ENCODE data around the gene SBF2.
A peak's percentile ranks its signal among the peaks of the same experiment; 100 is the strongest.

Gene SBF2

GRCh38 chr11:10293423-10294289 is at the start of gene SBF2:
TSS of gene SBF2 (minus strand) at chr11:10294219. CDS start at chr11:10294069, 150 bp downstream.
- DNase-seq (ENCODE audit: low spot score): peak; percentile 88

GRCh38 chr11:10338287-10338686 is 44.3 kb upstream of the SBF2 start:
- DNase-seq (ENCODE audit: low spot score): no peak

GRCh38 chr11:10333490-10333889 is 39.5 kb upstream of the SBF2 start:
- DNase-seq (ENCODE audit: low spot score): no peak

GRCh38 chr11:10331548-10332289 is 37.7 kb upstream of the SBF2 start:
- no peak for DNase-seq (ENCODE audit: low spot score)

- DNase-seq (ENCODE audit: low spot score): peak; percentile 45
These were observed 35.9 kb upstream of the SBF2 start for GRCh38 chr11:10329935-10330334.

GRCh38 chr11:10329356-10329755 is 35.3 kb upstream of the SBF2 start:
- no peak for DNase-seq (ENCODE audit: low spot score)

- no peak for DNase-seq (ENCODE audit: low spot score)
These were observed 34.5 kb upstream of the SBF2 start for GRCh38 chr11:10328314-10329098.

GRCh38 chr11:10327254-10327653 is 33.2 kb upstream of the SBF2 start:
- no peak for DNase-seq (ENCODE audit: low spot score)

GRCh38 chr11:10326012-10326964 is 32.3 kb upstream of the SBF2 start:
- no peak for DNase-seq (ENCODE audit: low spot score)

- peak; percentile 19 for DNase-seq (ENCODE audit: low spot score)
These were observed 31.4 kb upstream of the SBF2 start for GRCh38 chr11:10325277-10326011.

GRCh38 chr11:10324474-10324873 is 30.5 kb upstream of the SBF2 start:
- no peak for DNase-seq (ENCODE audit: low spot score)

GRCh38 chr11:10323793-10324170 is 29.8 kb upstream of the SBF2 start:
- peak; percentile 38 for DNase-seq (ENCODE audit: low spot score)

GRCh38 chr11:10322830-10323792 is 29.1 kb upstream of the SBF2 start:
- DNase-seq (ENCODE audit: low spot score): peak; percentile 84

- DNase-seq (ENCODE audit: low spot score): no peak
These were observed 28.4 kb upstream of the SBF2 start for GRCh38 chr11:10322401-10322800.

GRCh38 chr11:10320736-10321465 is 26.9 kb upstream of the SBF2 start:
- DNase-seq (ENCODE audit: low spot score): no peak

GRCh38 chr11:10319702-10320558 is 25.9 kb upstream of the SBF2 start:
- DNase-seq (ENCODE audit: low spot score): no peak

- DNase-seq (ENCODE audit: low spot score): no peak
These were observed 24.4 kb upstream of the SBF2 start for GRCh38 chr11:10318527-10318802.

Data from kidney tubule cell (primary cell).